GM20000 (cell line): ENCODE results near the gene ROBO1.

Source experiments
- DNase-seq: peaks from one replicate; pipeline ENCODE4 v3.0.0; 2012; ENCODE audit warnings: low spot score
- TF ChIP-seq, protein P1 (sequence below): IDR thresholded peaks from 2 replicates; pipeline ENCODE4 v1.5.1; 2012; ENCODE audit warnings: mild to moderate bottlenecking, control low read depth; ENCODE audit errors: extremely low read depth, missing control alignments

Gene ROBO1

DNA sequence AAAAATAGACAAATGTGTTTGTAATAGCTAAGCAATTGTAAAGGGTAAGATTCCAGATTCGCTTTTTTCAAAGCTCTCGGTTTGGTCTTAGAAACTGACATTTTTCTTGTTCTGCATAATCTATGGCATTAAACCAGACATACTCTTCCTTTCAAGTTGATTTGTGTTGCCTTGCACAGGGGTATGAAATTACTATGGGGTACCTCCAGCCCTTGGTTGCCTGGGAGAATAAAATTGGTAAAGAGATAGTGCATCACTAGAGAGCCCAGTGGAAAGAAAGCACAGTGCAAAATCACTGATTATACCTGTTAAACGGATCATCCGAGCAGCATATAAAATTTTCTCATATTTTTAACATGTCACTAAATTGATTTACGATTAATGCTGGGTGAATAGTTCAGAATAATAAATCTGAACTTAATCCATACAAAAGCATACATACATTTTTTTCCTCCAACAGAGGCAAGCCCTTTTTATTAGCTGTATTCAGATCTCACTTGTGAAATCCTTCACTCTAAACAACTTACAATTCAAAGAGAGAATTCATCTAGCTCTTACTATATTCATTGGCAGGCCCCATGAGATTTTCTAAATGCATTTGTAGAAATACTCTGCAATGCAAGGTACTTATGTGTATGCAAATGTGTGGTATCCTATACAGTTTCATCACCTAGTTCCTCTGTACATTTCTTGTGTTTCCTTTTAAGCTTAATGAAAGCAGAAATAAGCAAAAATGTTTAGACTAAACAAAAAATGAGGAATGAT lies 224.4 kb downstream of the ROBO1 start:
- DNase-seq, result no peak
- TF ChIP-seq, protein P1, sequence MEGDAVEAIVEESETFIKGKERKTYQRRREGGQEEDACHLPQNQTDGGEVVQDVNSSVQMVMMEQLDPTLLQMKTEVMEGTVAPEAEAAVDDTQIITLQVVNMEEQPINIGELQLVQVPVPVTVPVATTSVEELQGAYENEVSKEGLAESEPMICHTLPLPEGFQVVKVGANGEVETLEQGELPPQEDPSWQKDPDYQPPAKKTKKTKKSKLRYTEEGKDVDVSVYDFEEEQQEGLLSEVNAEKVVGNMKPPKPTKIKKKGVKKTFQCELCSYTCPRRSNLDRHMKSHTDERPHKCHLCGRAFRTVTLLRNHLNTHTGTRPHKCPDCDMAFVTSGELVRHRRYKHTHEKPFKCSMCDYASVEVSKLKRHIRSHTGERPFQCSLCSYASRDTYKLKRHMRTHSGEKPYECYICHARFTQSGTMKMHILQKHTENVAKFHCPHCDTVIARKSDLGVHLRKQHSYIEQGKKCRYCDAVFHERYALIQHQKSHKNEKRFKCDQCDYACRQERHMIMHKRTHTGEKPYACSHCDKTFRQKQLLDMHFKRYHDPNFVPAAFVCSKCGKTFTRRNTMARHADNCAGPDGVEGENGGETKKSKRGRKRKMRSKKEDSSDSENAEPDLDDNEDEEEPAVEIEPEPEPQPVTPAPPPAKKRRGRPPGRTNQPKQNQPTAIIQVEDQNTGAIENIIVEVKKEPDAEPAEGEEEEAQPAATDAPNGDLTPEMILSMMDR, result no peak

DNA sequence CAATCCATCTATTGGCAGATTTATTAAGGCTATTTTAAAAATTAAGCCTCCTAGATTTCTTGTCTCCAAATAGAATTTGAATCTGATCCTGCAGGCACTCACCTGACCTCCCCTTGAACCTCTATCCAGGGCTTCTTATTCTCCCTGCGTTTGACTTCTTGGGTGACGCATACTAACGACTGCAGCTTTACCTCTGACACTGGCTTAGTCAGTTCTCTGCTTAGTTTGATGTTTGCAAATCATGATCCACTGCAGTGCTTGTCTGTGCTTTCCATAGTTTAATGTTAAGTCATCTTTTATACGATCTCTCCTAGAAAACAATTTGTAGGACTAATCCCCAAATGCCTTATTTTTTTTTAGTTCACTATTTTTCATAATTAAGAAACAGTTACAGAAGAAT lies 233.1 kb downstream of the ROBO1 start:
- TF ChIP-seq, protein P1, result no peak
- no peak for DNase-seq

DNA sequence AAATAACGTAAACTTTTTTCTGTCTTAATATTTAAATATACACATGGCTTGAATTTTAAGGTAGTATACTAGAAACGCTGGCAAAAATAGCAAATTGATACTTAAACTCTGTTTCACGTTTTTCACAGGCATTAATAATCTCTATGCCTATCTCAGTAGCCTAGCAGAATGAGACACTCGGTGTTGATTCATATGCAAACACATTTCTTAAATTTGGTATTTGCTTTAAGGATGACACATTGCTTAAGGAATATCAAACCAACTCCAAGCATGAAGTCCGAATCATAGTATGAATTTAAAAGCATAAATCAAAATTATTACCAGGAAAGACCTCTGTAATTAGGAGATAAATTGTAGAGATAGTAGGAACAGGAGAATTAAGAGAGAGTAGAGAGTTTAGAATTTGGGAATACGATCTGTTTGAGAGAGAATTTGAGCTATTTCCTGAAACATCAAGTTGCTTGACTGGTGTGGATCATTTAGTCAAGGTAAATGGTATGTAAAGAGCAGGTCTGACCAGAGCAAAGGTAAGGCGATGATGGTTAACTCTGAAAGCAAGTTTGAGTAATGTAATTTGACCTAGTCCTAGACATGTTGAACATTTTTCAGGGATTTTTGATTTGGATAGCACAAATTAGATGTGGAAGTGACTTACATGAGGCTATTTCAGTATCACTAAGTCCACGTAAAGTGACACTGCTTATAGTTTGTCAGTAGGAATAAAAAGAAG lies 236.1 kb downstream of the ROBO1 start:
- TF ChIP-seq, protein P1, result no peak
- no peak for DNase-seq

DNA sequence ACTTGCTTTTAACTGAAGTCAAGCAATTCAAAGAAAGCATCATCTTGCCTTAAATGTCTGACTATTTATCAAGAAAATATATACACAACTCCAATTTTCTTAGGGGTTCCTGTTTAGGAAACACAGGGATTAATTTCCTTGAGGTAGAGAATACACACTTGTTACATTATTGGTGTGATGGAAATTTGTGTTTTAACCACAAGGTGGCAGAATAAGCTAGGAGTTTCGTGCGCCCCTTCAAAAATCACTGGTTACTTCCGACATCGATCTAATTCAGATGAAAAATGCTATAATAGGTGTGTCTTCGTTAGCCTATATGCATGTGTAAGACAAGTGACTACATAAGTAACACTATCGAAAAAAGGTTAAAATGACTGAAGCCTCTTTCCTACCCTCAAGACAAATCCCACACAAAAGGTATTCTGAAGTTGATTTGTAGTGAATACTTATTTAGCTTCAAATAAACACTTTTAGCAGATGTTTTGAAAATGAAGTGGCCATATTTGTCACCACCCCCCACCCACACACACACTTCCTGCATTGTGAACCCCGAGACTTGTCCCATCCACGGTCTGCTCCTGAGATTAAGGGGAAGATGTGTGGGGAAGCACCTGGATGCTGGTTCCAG lies 246.5 kb downstream of the ROBO1 start:
- TF ChIP-seq, protein P1, result no peak
- no peak for DNase-seq

DNA sequence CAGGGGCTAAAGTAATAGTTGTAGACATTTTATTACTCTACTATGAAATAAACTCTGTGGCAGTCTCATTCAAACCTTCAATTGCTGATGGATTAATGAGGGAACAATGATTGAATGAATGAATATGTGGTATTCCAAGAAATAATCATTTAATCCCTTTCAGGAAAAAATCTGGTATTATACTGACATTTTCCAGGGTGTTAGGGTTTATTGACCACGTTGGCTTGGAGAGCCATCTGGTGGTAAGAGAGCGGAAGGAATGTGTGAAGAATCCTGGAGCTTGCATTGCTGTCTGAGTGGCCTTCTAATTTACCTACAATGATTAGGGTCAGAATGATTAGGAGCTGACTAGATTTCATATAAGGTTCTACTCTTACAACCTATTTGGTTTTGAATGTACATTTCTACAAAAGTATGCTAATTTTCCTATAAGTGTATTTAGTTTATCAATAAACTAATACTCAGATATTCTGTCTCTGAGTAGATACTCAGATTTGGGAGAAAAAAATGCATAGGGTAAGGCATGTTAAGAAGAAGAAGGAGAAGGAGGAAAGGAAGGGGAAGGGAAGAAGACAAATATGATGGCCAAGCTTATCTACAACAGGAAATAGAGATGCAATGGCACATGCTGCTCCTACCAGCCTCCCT lies 249.9 kb downstream of the ROBO1 start:
- DNase-seq, result no peak
- TF ChIP-seq, protein P1, result peak; percentile 43

DNA sequence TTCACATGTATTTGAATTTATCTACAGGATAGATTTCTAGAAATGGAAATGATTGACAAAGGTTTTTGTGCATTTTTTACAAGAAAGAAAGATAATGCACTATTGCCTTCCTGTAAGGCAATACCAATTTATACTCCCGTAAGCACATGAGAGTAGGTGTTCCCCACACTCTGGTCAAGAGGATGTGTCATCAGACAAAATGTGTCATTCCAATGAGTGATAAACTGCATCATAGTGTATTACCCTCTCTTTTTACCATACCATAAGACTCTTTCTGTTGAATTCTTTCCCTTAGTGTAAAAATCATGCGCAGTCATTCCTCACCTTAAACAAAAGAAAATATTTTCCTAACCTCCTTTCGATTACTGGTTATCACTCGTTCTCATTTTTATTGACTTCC lies 251.0 kb downstream of the ROBO1 start:
- DNase-seq, result no peak
- TF ChIP-seq, protein P1, result no peak
